ENCODE data around the gene OPHN1. TPM values are rescaled to one million over a fixed set of nuclear protein-coding genes. Genes with fewer than 3 reads are reported as not detected.
A peak's percentile ranks its signal among the peaks of the same experiment; 100 is the strongest.

The OPHN1 gene
- total RNA-seq, 1 experiment from 2014 or later, result 4.6 TPM

GRCh38 chrX:68438575-68438974 is 5.3 kb upstream of the OPHN1 start:
- H3K4me1 ChIP-seq, result no peaks in the 10 kb centered on the region
- BruUV-seq (replicated peaks), result no TSS peak
- Mint-ChIP-seq H3K27me3 (ENCODE audit: insufficient read depth, unreplicated experiment) (no peaks in the 10 kb centered on the region), H3K36me3 (ENCODE audit: insufficient read depth, unreplicated experiment) (no peaks in the 10 kb centered on the region), H3K4me3 (ENCODE audit: unreplicated experiment) (no peak overlapping the region), H3K4me1 (ENCODE audit: low read depth, unreplicated experiment) (peaks cover 7% of the 10 kb centered on the region), H3K27ac (ENCODE audit: unreplicated experiment) (no peak overlapping the region), H3K9me3 (ENCODE audit: unreplicated experiment) (no peaks in the 10 kb centered on the region)
- H3K9me3 ChIP-seq, result no peaks in the 10 kb centered on the region
- no peak overlapping the region for H3K4me3 ChIP-seq (ENCODE audit: low read depth, low read length)
- POLR2A ChIA-PET, result no interaction called here
- no peaks in the 10 kb centered on the region for H3K27me3 ChIP-seq (replicated peaks; ENCODE audit: control insufficient read depth, insufficient read depth, low read length)
- no peak for DNase-seq
- intact Hi-C loops (cut with micrococcal nuclease; ENCODE audit: unreplicated experiment), result no loop called here
- no peak for TF ChIP-seq CTCF (IDR thresholded peaks at IDR 0.05; ENCODE audit: insufficient read depth in 1 of 2, low read depth in 1 of 2, low read length in 1 of 2, severe bottlenecking in 1 of 2, unreplicated experiment in 1 of 2)
- H3K36me3 ChIP-seq (ENCODE audit: control insufficient read depth, insufficient read depth, low read length), result no peaks in the 10 kb centered on the region
- CTCF ChIA-PET, result no interaction called here

GRCh38 chrX:68433981-68434299 is 645 bp upstream of the OPHN1 start:
- H3K27ac Mint-ChIP-seq (ENCODE audit: unreplicated experiment), result peak overlapping the region; percentile 50
- no TSS peak for BruUV-seq (replicated peaks)
- H3K4me3 ChIP-seq (ENCODE audit: low read depth, low read length), result peak overlapping the region; percentile 69
- no peaks in the 10 kb centered on the region for H3K9me3 Mint-ChIP-seq (ENCODE audit: unreplicated experiment)
- no peak for TF ChIP-seq CTCF (IDR thresholded peaks at IDR 0.05; ENCODE audit: insufficient read depth in 1 of 2, low read depth in 1 of 2, low read length in 1 of 2, severe bottlenecking in 1 of 2, unreplicated experiment in 1 of 2)
- peak overlapping the region; percentile 83 for H3K4me3 Mint-ChIP-seq (ENCODE audit: unreplicated experiment)
- H3K9me3 ChIP-seq, result no peaks in the 10 kb centered on the region
- ChIA-PET CTCF (no interaction called here), POLR2A (no interaction called here)
- H3K36me3 ChIP-seq (ENCODE audit: control insufficient read depth, insufficient read depth, low read length), result no peaks in the 10 kb centered on the region
- peaks cover 13% of the 10 kb centered on the region for H3K4me1 Mint-ChIP-seq (ENCODE audit: low read depth, unreplicated experiment)
- H3K27me3 Mint-ChIP-seq (ENCODE audit: insufficient read depth, unreplicated experiment), result no peaks in the 10 kb centered on the region
- intact Hi-C loops (cut with micrococcal nuclease; ENCODE audit: unreplicated experiment), result loop anchor here (1.0 kb wide), 1 partner anchor 56 kb away; no protein-coding TSS in a partner anchor
- no peaks in the 10 kb centered on the region for H3K27me3 ChIP-seq (replicated peaks; ENCODE audit: control insufficient read depth, insufficient read depth, low read length)
- H3K4me1 ChIP-seq, result no peaks in the 10 kb centered on the region
- DNase-seq, result no peak
- no peaks in the 10 kb centered on the region for H3K36me3 Mint-ChIP-seq (ENCODE audit: insufficient read depth, unreplicated experiment)

- POLR2A ChIA-PET, result interaction anchor here (1.2 kb wide), 1 partner anchor 8 kb away, joined by 3 read pairs; no protein-coding TSS in a partner anchor
- Mint-ChIP-seq H3K27me3 (ENCODE audit: insufficient read depth, unreplicated experiment) (no peaks in the 10 kb centered on the region), H3K4me1 (ENCODE audit: low read depth, unreplicated experiment) (peaks cover 13% of the 10 kb centered on the region), H3K27ac (ENCODE audit: unreplicated experiment) (peak overlapping the region; percentile 50), H3K4me3 (ENCODE audit: unreplicated experiment) (peak overlapping the region; percentile 83), H3K9me3 (ENCODE audit: unreplicated experiment) (no peaks in the 10 kb centered on the region), H3K36me3 (ENCODE audit: insufficient read depth, unreplicated experiment) (no peaks in the 10 kb centered on the region)
- Histone ChIP-seq H3K9me3 (no peaks in the 10 kb centered on the region), H3K4me3 (ENCODE audit: low read depth, low read length) (peak overlapping the region; percentile 69), H3K36me3 (ENCODE audit: control insufficient read depth, insufficient read depth, low read length) (no peaks in the 10 kb centered on the region), H3K4me1 (no peaks in the 10 kb centered on the region), H3K27me3 (replicated peaks; ENCODE audit: control insufficient read depth, insufficient read depth, low read length) (no peaks in the 10 kb centered on the region)
- CTCF ChIA-PET, result no interaction called here
- TSS peak; percentile 58 for BruUV-seq (replicated peaks)
- intact Hi-C loops (cut with micrococcal nuclease; ENCODE audit: unreplicated experiment), result loop anchor here (1.0 kb wide), 1 partner anchor 58 kb away; no protein-coding TSS in a partner anchor
- DNase-seq, result peak in 1 of 2 experiments; percentile 5
- TF ChIP-seq CTCF (IDR thresholded peaks at IDR 0.05; ENCODE audit: insufficient read depth in 1 of 2, low read depth in 1 of 2, low read length in 1 of 2, severe bottlenecking in 1 of 2, unreplicated experiment in 1 of 2), result no peak
Observed at GRCh38 chrX:68432648-68433047, 647 bp downstream of the OPHN1 start.
